Measurements from ENCODE around the gene TASOR.
A peak's percentile ranks its signal among the peaks of the same experiment; 100 is the strongest.

Gene TASOR

DNA sequence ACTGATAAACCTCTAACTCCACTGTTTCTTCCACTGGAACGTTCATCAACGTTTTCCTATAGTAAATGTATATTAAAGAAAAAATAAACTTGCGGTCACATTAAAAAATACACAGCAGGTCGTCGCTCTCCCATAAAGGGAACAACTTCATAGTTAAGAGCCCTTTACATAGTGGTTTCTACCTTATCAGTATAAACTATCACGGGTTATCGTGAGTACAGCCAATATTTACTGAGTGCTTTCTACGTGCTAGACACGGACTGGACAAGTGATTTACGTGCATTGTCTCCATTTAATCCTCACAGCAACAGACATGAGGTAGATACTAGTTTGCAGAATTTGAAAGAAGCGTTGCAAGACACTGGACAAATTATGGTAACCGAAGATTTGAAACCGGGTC, 964 bp upstream of the TASOR start:
- H3K4me1 ChIP-seq (ENCODE audit: control insufficient read depth, low read length), result peaks cover 38% of the 10 kb centered on the region
- 0 out of 2 replicates have a peak, but pooled peaks cover 2% of the 10 kb centered on the region for H3F3A ChIP-seq (ENCODE audit: control insufficient read depth, insufficient read depth)
- no peak overlapping the region for H3K27ac ChIP-seq (ENCODE audit: low read depth, low read length)
- H3K36me3 ChIP-seq (ENCODE audit: control insufficient read depth, low read length), result peaks cover 46% of the 10 kb centered on the region
- no peak overlapping the region for H3K4me3 ChIP-seq (ENCODE audit: low read length)
- H3K9me3 ChIP-seq (ENCODE audit: control insufficient read depth, insufficient read depth, low read length), result peaks cover 7% of the 10 kb centered on the region
- H4K20me1 ChIP-seq (ENCODE audit: control insufficient read depth, insufficient read depth, low read depth, low read length), result 0 out of 2 replicates have a peak, but pooled peaks cover 6% of the 10 kb centered on the region
- peaks cover 39% of the 10 kb centered on the region for H3K79me2 ChIP-seq (ENCODE audit: control insufficient read depth, low read length)
- no peaks in the 10 kb centered on the region for H3K27me3 ChIP-seq (ENCODE audit: control insufficient read depth, low read length)
- no peaks in the 10 kb centered on the region for H3K9me2 ChIP-seq (replicated peaks; ENCODE audit: control insufficient read depth, low read length)
- no peak overlapping the region for H3K4me2 ChIP-seq (ENCODE audit: low read length)
- TF ChIP-seq EZH2phosphoT487 (IDR thresholded peaks at IDR 0.05; ENCODE audit: borderline replicate concordance, low read length), result no peak
- no peak for TF ChIP-seq CTCF (IDR thresholded peaks at IDR 0.05; ENCODE audit: low read depth, low read length, poor library complexity, severe bottlenecking)

- Histone ChIP-seq H3K27me3 (ENCODE audit: control insufficient read depth, low read length) (no peaks in the 10 kb centered on the region), H3K9me2 (replicated peaks; ENCODE audit: control insufficient read depth, low read length) (no peaks in the 10 kb centered on the region), H3K4me3 (ENCODE audit: low read length) (peak overlapping the region; percentile 85), H3K79me2 (ENCODE audit: control insufficient read depth, low read length) (peaks cover 53% of the 10 kb centered on the region), H3K4me2 (ENCODE audit: low read length) (peak overlapping the region; percentile 73), H3K36me3 (ENCODE audit: control insufficient read depth, low read length) (peaks cover 55% of the 10 kb centered on the region), H3K4me1 (ENCODE audit: control insufficient read depth, low read length) (peaks cover 36% of the 10 kb centered on the region), H3K27ac (ENCODE audit: low read depth, low read length) (peak overlapping the region; percentile 81), H4K20me1 (ENCODE audit: control insufficient read depth, insufficient read depth, low read depth, low read length) (0 out of 2 replicates have a peak, but pooled peaks cover 6% of the 10 kb centered on the region), H3K9me3 (ENCODE audit: control insufficient read depth, insufficient read depth, low read length) (peaks cover 7% of the 10 kb centered on the region), H3F3A (ENCODE audit: control insufficient read depth, insufficient read depth) (no peaks in the 10 kb centered on the region; the same call in 1 of the 2 replicates)
- TF ChIP-seq CTCF (IDR thresholded peaks at IDR 0.05; ENCODE audit: low read depth, low read length, poor library complexity, severe bottlenecking), result no peak
- no peak for TF ChIP-seq EZH2phosphoT487 (IDR thresholded peaks at IDR 0.05; ENCODE audit: borderline replicate concordance, low read length)
Observed at GRCh38 chr3:56682462-56683121, 473 bp downstream of the TASOR start.

GRCh38 chr3:56681984-56682461, 1.0 kb downstream of the TASOR start:
- no peak for TF ChIP-seq CTCF (IDR thresholded peaks at IDR 0.05; ENCODE audit: low read depth, low read length, poor library complexity, severe bottlenecking)
- TF ChIP-seq EZH2phosphoT487 (IDR thresholded peaks at IDR 0.05; ENCODE audit: borderline replicate concordance, low read length), result no peak
- H3K9me2 ChIP-seq (replicated peaks; ENCODE audit: control insufficient read depth, low read length), result no peaks in the 10 kb centered on the region
- H3K79me2 ChIP-seq (ENCODE audit: control insufficient read depth, low read length), result peaks cover 59% of the 10 kb centered on the region
- no peaks in the 10 kb centered on the region for H3K27me3 ChIP-seq (ENCODE audit: control insufficient read depth, low read length)
- 0 out of 2 replicates have a peak, but pooled peaks cover 6% of the 10 kb centered on the region for H4K20me1 ChIP-seq (ENCODE audit: control insufficient read depth, insufficient read depth, low read depth, low read length)
- no peaks in the 10 kb centered on the region; the same call in 1 of the 2 replicates for H3F3A ChIP-seq (ENCODE audit: control insufficient read depth, insufficient read depth)
- peak overlapping the region; percentile 85 for H3K4me3 ChIP-seq (ENCODE audit: low read length)
- peaks cover 7% of the 10 kb centered on the region for H3K9me3 ChIP-seq (ENCODE audit: control insufficient read depth, insufficient read depth, low read length)
- peaks cover 60% of the 10 kb centered on the region for H3K36me3 ChIP-seq (ENCODE audit: control insufficient read depth, low read length)
- H3K27ac ChIP-seq (ENCODE audit: low read depth, low read length), result peak overlapping the region; percentile 81
- H3K4me2 ChIP-seq (ENCODE audit: low read length), result peak overlapping the region; percentile 73
- peaks cover 40% of the 10 kb centered on the region for H3K4me1 ChIP-seq (ENCODE audit: control insufficient read depth, low read length)

All from DOHH2 (cell line).